DMS153 treated with DMSO at 0.1 percent for 48 hours (cell line): Measurements from ENCODE around the gene SFT2D1.

ENCODE experiments used
- DNase-seq: peaks from one replicate; lab custom pipeline; 2025; ENCODE audit not compliant: unreplicated experiment; lab: John Stamatoyannopoulos, UW

The SFT2D1 gene

DNA sequence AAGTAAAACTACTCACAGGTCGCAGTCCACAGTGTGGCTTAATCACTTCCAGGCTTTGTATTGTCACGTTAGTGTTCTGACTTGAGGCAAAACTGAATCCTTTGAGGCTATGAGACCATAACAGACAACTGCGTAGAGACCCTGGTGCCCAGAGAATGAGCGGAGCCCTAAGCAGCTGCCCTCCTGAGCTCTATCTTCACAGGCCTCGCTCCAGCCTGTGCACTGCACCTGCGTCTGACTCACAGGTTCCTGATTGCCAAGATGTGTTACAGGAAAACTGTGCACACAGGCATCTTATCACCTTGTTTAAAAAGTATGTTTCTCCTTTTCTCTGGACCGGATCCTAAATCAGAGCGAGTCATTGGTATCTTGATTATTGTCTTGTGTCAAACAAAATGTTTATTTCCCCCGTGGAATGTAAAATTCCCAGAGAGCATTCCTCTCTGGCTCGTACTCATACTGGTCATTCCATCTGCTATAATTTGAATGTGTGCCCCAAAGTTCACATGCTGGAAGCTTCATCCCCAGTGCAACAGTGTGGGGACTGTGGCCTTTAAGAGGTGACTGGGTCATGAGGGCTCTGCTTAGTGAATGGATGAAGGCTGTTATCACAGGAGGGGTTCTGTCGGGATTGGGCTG is 59.8 kb downstream of the SFT2D1 start:
- DNase-seq = no peak

DNA sequence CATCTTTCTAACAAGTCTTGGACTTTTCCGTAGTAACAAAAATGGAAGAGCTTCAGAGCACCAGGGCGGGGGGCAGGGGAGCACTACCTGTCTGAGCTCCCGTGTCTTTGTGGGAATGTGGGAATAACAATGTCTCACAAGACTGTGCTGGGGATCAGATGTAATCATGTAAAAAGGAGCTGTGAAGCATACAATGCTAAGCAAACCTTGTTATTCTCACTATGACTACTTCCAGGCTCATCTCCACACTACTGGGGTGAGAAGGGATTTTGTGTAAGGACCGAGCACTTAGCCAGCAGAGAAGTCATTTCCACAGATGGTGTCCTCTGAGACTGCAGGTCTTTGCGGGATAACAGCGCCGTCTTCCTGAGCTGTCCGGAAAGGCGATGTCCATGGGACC is 61.2 kb downstream of the SFT2D1 start:
- no peak for DNase-seq

DNA sequence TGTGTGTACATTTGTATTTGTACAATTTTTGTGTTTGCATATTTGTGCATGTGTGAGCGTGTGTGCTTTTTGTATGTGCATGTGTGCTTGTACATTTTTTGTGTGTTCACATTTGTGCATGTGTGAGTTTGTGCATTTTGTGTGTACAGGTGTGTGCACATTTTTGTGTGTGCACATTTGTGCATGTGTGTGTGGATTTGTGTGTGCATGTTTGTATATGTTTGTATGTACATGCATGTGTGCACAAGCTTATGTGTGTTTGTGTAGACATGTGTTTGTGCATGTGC is 63.0 kb downstream of the SFT2D1 start:
- no peak for DNase-seq

DNA sequence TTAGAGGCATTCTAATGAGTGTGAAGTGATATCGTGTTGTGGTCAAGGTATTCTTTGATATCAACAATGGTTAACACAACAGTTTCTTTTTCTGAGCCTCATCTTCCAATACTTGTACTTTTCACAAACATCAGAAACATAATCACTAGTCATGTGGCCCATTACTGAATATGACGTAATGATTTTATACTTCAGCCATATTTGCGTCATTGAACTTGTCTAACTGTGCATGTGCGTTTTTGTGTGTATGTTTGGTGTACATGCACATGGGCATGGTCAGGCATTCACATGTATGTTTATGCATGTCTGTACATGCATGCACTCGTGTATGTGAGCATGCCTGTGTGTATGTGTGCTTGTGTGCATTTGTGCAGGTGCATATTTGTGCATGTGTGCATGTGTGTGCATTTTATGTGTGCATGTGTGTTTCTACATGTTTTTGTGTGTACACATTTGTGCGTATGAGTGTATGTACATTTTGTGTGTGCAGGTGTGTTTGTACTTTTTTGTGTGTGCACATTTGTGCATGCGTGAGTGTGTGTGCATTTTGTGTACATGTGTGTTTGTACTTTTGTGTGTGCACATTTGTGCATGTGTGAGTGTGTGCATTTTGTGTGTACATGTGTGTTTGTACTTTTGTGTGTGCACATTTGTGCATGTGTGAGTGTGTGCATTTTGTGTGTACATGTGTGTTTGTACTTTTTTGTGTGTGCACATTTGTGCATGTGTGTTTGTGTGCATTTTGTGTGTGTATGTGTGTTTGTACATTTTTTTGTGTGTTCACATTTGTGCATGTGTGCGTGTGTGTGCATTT is 63.6 kb downstream of the SFT2D1 start:
- no peak for DNase-seq

DNA sequence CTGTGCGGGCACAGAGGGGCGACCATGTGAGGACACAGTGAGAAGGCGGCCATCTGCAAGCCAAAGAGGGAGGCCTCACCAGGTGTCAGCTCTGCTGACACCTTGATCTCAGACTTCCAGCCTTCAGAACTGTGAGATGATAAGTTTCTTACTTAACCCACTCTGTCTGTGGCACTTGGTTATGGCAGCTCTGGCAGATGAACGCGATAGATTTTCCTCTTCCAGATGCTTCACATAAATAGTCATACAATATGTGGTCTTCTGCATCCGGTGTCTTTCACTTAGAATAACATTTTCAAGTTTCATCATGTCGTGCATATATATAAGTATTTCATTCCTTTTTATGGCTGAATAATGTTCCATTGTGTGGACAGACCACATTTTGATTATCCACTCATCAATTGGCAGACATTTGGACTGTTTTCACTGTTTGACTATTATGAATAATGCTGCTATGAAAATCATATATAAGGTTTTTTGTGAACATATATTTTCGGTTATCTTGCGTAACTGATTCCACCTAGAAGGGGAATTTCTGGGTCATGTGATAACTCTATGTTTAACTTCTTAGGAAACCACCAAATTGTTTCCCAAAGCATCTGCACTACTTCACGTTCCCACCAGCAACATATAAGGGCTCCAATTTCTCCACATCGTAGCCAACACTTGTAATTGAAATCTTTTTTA is 64.3 kb downstream of the SFT2D1 start:
- no peak for DNase-seq

DNA sequence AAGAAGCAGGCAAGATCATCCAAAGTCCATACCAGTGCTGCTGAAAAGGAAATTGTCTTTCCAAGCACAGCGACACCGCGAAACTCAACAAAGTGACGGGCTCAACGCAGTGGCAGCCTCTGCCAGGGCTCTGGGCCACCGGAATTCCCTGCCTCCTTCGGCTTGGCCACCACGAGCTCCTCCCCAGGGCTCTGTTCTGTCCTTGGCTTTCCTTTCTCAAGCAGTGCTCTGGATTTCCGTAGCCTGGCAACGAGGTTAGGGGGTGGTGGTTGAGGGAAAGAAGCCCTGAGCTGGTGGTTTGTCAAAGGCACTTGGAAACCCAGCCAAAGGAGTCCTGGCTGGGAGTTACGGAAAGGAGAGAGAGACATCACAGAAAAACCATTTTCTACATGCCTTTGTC is 65.3 kb downstream of the SFT2D1 start:
- no peak for DNase-seq

DNA sequence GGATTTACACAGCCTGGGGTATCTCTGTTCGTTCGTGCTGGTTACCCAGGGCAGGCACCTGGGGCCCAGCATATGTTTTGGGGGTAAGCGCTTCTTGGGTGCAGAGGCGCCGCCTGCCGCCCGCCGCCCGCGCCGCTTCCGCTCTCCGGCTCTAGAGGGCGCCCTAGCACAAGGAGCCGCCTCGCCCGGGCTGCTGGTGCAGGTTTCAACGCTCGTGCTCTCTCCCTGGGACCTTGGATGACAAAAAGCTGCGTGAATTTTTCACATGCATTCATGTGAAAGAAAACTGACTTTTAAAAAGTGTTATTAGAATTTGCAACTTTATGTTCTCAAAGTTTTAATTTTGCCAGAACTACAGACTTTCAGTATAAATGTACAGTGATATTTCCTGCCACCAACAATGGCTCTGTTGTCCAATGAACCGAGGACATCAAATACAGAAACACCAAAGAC is 66.6 kb downstream of the SFT2D1 start:
- DNase-seq = peak; percentile 47

DNA sequence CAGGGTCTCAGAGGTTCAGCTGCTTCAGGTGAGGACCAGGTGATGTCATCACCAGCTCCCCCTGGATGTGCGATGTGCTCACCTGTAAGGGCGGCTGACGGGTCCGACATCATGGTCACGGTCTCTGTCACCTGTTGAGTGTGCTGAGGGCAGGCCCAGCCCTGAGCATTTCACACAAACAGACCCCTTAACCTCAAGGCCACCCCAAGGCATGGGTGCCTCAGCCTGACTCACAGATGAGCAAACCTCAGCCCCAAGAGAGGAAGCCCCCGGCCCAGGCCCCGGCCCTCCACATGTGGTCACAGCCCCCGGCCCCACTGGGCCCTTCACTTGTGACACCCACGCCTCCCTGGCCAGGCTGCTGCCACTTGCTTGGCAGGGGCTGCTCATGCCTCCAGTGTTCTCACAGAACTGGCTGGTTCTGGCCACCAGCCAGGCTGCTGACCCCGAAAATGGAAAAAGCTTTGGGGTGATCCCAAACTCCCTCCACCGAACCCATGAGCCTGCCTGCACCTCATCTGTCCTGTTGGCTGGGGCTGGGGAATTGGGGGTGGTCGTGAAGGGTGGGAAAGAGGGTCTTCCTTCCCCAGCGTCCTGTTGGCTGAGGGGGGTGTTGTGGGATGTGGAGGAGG is 67.5 kb downstream of the SFT2D1 start:
- DNase-seq = no peak

DNA sequence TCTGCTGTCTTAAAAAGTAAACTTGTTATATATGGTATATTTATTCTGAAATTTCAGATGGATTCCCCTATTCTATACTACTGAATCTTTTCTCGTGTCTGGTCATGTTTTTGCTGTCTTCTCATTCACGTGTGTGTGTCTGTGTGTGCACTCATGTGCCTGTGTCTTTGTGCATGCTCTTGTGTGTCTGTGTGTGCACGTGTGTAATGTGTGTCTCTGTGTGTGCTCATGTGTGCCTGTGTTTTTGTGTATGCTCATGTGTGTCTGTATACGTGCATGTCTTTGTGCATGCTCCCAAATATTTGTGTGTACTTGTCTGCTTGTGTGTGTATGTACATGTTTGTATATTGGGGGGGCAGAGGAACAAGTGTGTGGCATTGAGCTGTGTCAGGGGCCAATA is 68.2 kb downstream of the SFT2D1 start:
- DNase-seq = no peak

DNA sequence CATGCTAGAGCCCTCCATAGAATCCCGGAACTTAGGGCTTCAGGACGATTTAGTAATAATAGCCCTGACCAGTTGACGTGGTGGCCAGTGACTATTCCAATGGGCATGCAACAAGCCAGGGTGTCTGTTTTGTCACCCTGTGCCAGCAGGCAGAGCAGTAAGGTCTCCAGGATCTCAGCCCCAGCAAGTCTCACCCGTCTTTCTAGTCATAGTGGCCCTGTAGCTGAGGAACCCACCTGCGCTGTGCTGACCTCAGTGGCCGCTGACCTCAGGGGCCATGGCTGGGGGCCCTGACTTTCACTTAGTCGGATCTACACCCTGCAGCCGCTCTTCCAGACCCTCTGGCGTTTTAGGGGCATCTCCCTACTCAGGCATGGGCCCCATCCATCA is 71.0 kb downstream of the SFT2D1 start:
- DNase-seq = no peak

DNA sequence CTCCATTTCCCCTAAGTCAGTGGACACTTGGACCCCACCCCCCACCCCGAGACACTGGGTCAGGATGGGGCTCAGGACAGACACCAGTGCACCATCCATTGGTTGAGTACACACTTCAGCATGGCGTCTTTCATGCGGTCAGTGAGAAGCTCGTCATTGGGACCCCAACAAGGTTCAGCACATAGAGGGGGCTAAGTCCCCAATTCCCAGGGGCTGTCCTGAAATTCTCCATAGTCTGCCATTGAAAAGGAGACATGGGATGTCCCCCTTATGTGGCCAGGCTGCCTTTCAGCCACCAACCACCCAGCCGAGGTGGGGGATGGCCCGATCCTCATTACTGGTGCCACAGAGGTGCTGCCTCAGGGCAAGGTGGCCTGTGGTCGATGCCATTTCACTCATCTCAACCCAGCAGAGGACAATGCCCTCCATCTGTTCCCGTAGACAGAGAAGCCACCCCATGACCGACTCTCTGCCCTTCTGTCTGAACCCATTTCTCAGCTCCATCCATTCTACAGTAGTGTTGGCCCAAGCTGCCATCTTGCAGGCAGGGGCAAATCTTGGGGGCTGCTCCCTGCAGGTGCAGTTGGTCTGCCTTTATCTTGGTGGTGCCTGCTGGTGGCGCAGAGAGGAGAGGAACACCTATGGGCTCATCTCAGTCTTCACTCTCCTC is 71.5 kb downstream of the SFT2D1 start:
- no peak for DNase-seq
